GM23338 (cell line): ENCODE data around the gene ARHGEF28. TPM values are rescaled to one million over a fixed set of nuclear protein-coding genes. Genes with fewer than 3 reads are reported as not detected.

Experiments used
- ATAC-seq: fragments of 200-7000 bp; cut with Tn5 transposase; 3 replicates; pipeline ENCODE4 v1.9.1; 2020
- DNase-seq: peaks from one replicate; pipeline ENCODE4 v3.0.0-alpha.2; 2015; ENCODE audit warnings: low spot score
- H2AFZ ChIP-seq: fragments of 200-600 bp; sonication (generic); 2 replicates; pipeline ENCODE4 v1.8.0; 2016; ENCODE audit warnings: antibody characterized with exemption, mild to moderate bottlenecking, moderate library complexity
- H3F3A ChIP-seq: fragments of 200-600 bp; sonication (generic); replicated peaks from 2 replicates; pipeline ENCODE4 v1.8.0; 2017; ENCODE audit warnings: antibody characterized with exemption, mixed run types, low read depth
- H3K27ac ChIP-seq: fragments of 200-600 bp; sonication (generic); 2 replicates; pipeline ENCODE4 v1.6.1; 2016; ENCODE audit warnings: low read depth
- H3K27me3 ChIP-seq: fragments of 200-600 bp; sonication (generic); 2 replicates; pipeline ENCODE4 v1.8.0; 2016; ENCODE audit warnings: mild to moderate bottlenecking, mixed run types, moderate library complexity; ENCODE audit not compliant: insufficient read depth
- H3K36me3 ChIP-seq: fragments of 200-600 bp; sonication (generic); 2 replicates; pipeline ENCODE4 v1.8.0; 2016; ENCODE audit warnings: mild to moderate bottlenecking; ENCODE audit not compliant: insufficient read depth
- H3K4me1 ChIP-seq: fragments of 200-600 bp; sonication (generic); 2 replicates; pipeline ENCODE4 v1.8.0; 2016; ENCODE audit warnings: mild to moderate bottlenecking, moderate library complexity; ENCODE audit not compliant: insufficient read depth
- H3K4me2 ChIP-seq: fragments of 200-600 bp; sonication (generic); 2 replicates; pipeline ENCODE4 v1.7.1; 2017; ENCODE audit warnings: mixed run types
- H3K4me3 ChIP-seq: fragments of 200-600 bp; sonication (generic); 2 replicates; pipeline ENCODE4 v1.6.1; 2016; ENCODE audit warnings: mixed run types
- H3K79me2 ChIP-seq: fragments of 200-600 bp; sonication (generic); replicated peaks from 2 replicates; pipeline ENCODE4 v1.8.0; 2017; ENCODE audit warnings: mild to moderate bottlenecking; ENCODE audit not compliant: insufficient read depth
- H3K9me2 ChIP-seq: fragments of 200-600 bp; sonication (generic); 2 replicates; pipeline ENCODE4 v1.8.0; 2017; ENCODE audit not compliant: insufficient read depth
- H4K20me1 ChIP-seq: fragments of 200-600 bp; sonication (generic); replicated peaks from 2 replicates; pipeline ENCODE4 v1.8.0; 2017; ENCODE audit warnings: mild to moderate bottlenecking; ENCODE audit not compliant: insufficient read depth
- H3K27ac Mint-ChIP-seq: 2 replicates; pipeline ENCODE4 v1.8.0; 2020; ENCODE audit warnings: inconsistent platforms, mild to moderate bottlenecking, moderate library complexity, mixed read lengths
- H3K27me3 Mint-ChIP-seq: 3 replicates; pipeline ENCODE4 v1.8.0; 2022; ENCODE audit warnings: low read depth, mild to moderate bottlenecking, moderate library complexity, mixed read lengths, inconsistent platforms; ENCODE audit not compliant: insufficient read depth, poor library complexity
- H3K36me3 Mint-ChIP-seq: 3 replicates; pipeline ENCODE4 v1.8.0; 2021; ENCODE audit warnings: low read depth, mild to moderate bottlenecking, inconsistent platforms, moderate library complexity, mixed read lengths
- H3K4me1 Mint-ChIP-seq: 3 replicates; pipeline ENCODE4 v1.8.0; 2020; ENCODE audit warnings: mild to moderate bottlenecking, inconsistent platforms, mixed read lengths
- H3K4me3 Mint-ChIP-seq: 3 replicates; pipeline ENCODE4 v1.8.0; 2021; ENCODE audit warnings: moderate library complexity, mild to moderate bottlenecking, inconsistent platforms, mixed read lengths
- H3K9me3 Mint-ChIP-seq: 3 replicates; pipeline ENCODE4 v1.8.0; 2020; ENCODE audit warnings: moderate library complexity, mild to moderate bottlenecking, inconsistent platforms, mixed read lengths
- EZH2phosphoT487 ChIP-seq: fragments of 200-600 bp; sonication (generic); IDR thresholded peaks from one replicate; pipeline ENCODE4 v1.8.1; 2018; ENCODE audit warnings: antibody characterized with exemption; ENCODE audit not compliant: unreplicated experiment
- REST ChIP-seq: IDR thresholded peaks from one replicate; pipeline ENCODE4 v1.6.1; 2018; ENCODE audit warnings: antibody characterized with exemption; ENCODE audit not compliant: unreplicated experiment
- STAT1 ChIP-seq: IDR thresholded peaks from one replicate; pipeline ENCODE4 v1.6.1; 2016; ENCODE audit warnings: antibody characterized with exemption; ENCODE audit not compliant: unreplicated experiment
- ZNF462 ChIP-seq: fragments of 250-450 bp; sonication (Bioruptor Pico); IDR thresholded peaks from 2 replicates; pipeline ENCODE4 v1.5.0; 2020; ENCODE audit warnings: mild to moderate bottlenecking, moderate library complexity
- polyA plus RNA-seq: library from polyadenylated mRNA; unstranded; fragments of >200 nt; fragmentation: Nextera tagmentation; extraction: Ambion mirVana; gene quantifications from 2 replicates; pipeline ENCODE4 v1.2.1, GENCODE V29; 2016
- total RNA-seq: library from RNA; depleted of rRNA; stranded (reverse); fragments of >200 nt; shearing (Covaris generic); gene quantifications from 2 replicates; pipeline ENCODE4 v1.2.3, GENCODE V29; 2014

ARHGEF28 gene
- total and polyA plus RNA-seq, 2 experiments from 2014 or later = 0.39 to 1.0 TPM

GRCh38 chr5:73702951-73703350 is 77.0 kb downstream of the ARHGEF28 start (continued):
- TF ChIP-seq ZNF462 (CRISPR knock-in tag) (no peak), REST (no peak)

GRCh38 chr5:73705364-73705763 is 79.4 kb downstream of the ARHGEF28 start:
- Mint-ChIP-seq H3K27me3 (no peaks in the 10 kb centered on the region), H3K36me3 (no peaks in the 10 kb centered on the region), H3K4me1 (no peaks in the 10 kb centered on the region), H3K4me3 (no peak overlapping the region), H3K9me3 (peaks cover 8% of the 10 kb centered on the region; the same call in 2 of the 3 replicates), H3K27ac (no peak overlapping the region)
- Histone ChIP-seq H2AFZ (no peak overlapping the region), H3K4me3 (no peak overlapping the region), H4K20me1 (no peaks in the 10 kb centered on the region), H3K36me3 (no peaks in the 10 kb centered on the region), H3K27me3 (no peaks in the 10 kb centered on the region), H3K4me1 (no peaks in the 10 kb centered on the region), H3F3A (no peaks in the 10 kb centered on the region), H3K9me2 (no peaks in the 10 kb centered on the region), H3K79me2 (no peaks in the 10 kb centered on the region), H3K27ac (no peak overlapping the region), H3K4me2 (no peak overlapping the region)
- no peak for DNase-seq
- no peak for ATAC-seq
- TF ChIP-seq ZNF462 (CRISPR knock-in tag) = no peak
- no peak for TF ChIP-seq STAT1
- TF ChIP-seq EZH2phosphoT487 = no peak
